LoVo (cell line): ENCODE results near the gene MYL9.
"Not testable (repeated sequence)": the region's sequence is repeated elsewhere in the genome, so short reads cannot be mapped to it uniquely, and the experiment has no call there.

ENCODE experiments used
- DNase-seq: peaks from one replicate; pipeline ENCODE4 v3.0.0-alpha.2; 2016; ENCODE audit warnings: low spot score

The MYL9 gene

GRCh38 chr20:36541227-36541767, at the start of gene MYL9:
TSS of gene MYL9 (plus strand) at chr20:36541519. CDS start at chr20:36544885, 3,366 bp downstream.
- DNase-seq: peak; percentile 25

DNA sequence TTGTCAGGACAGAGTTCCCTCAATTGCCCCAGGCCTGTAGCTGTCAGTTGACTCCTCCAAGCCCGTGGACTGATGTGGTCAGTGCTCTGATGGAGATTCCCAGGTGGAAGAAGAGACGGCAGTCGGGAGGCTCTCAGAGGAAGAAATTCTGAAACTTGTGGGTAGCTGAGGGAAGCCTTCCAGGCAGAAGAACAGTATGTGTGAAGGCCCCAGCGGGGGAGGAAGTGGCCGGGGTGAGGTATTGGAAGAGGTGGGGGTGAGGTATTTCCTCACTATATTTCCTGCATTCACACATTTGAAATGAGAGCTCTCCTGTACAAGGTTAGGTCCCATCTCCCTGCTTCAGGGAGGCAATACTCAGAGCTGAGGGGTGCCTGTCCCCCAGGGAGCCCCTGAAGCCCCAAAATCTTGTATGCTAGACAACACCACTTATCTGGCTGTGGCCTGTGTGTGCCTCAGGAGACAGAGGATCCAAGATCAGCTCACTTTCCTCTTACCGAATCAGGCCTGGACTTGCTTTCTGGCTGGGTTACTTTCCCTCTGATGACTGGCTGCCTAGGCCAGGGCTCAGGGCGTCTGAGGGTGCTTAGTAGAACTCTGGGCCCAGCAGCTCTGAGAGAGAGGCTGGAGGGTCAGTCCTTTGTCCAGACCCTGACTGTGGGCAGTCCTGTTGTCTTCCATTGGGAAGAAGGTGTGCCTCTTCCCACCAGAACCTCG, 49.3 kb upstream of the MYL9 start:
- no peak for DNase-seq

GRCh38 chr20:36493051-36493800, 48.1 kb upstream of the MYL9 start:
- DNase-seq: no peak

DNA sequence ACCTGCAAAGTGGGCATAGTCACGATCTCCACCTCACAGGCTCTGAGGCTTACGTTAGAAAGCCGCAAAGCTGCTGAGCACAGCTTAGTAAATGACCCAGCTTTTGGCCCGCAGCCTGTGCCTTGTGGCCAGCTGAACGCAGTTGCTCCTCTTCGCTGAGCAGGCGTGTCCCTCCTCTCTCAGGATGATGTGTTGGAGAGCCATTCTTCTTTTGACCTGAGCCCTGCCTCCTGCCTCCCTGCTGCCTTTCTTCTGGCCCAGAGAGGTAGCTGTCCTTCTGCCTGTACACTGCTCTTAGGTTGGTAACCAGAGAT, 47.6 kb upstream of the MYL9 start:
- DNase-seq: no peak

DNA sequence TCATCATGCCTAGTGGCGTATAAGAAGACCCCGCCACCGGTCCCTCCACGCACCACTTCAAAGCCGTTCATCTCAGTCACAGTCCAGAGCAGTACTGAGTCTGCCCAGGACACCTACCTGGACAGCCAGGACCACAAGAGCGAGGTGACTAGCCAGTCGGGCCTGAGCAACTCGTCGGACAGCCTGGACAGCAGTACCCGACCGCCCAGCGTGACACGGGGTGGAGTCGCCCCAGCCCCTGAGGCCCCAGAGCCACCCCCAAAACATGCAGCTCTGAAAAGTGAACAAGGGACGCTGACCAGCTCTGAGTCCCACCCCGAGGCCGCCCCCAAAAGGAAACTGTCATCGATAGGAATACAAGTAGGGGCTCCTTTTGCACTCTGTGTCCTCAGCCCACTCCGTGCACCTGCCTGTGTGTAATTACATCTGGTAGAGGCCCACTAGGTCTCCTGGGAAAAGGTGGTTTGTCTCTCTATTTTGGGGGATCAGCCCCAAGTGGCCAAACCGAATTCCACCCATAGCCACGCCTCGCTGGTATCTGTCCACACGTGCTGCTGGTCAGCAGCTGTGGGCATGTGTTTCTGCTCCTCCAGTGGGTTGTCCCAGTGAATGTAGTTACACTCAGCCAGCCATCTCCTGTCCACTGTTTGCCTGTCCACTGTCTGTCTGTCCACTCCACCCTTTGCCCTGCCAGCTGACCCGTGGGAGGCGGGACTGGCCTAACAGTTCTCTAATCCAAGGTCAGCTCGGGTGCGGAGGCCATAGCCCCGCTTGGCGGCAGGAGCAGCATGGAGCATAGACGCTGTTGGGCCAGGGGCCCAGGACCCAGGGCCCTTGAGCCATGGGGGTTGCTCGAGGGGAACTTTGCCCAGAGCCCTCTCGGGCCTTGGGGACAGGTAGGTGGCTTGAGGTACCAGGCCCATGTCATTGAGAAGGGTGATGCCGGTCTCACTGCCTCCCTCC, 44.3 kb upstream of the MYL9 start:
- DNase-seq: no peak

- no peak for DNase-seq
Measured at GRCh38 chr20:36497856-36498255, 43.5 kb upstream of the MYL9 start.

- DNase-seq: no peak
Measured at GRCh38 chr20:36498386-36499179, 42.7 kb upstream of the MYL9 start.

DNA sequence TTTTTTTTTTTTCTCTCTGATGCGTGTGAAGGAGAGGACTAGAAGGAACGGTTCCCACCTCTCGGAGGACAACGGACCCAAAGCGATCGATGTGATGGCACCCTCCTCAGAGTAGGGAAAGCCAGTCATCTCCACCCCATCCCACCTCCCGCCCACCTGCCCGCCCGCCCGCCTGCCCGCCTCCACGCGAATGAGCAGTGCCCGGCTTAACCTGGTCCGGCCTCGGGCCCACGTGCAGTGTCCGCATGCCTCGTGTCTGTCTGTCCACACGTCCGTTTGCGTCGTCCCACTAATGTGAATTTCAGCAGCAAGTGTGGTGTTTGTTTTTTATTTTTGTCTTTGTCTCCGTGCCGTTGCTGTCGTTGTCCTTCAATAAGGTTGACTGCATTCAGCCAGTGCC, 42.1 kb upstream of the MYL9 start:
- DNase-seq: no peak

DNA sequence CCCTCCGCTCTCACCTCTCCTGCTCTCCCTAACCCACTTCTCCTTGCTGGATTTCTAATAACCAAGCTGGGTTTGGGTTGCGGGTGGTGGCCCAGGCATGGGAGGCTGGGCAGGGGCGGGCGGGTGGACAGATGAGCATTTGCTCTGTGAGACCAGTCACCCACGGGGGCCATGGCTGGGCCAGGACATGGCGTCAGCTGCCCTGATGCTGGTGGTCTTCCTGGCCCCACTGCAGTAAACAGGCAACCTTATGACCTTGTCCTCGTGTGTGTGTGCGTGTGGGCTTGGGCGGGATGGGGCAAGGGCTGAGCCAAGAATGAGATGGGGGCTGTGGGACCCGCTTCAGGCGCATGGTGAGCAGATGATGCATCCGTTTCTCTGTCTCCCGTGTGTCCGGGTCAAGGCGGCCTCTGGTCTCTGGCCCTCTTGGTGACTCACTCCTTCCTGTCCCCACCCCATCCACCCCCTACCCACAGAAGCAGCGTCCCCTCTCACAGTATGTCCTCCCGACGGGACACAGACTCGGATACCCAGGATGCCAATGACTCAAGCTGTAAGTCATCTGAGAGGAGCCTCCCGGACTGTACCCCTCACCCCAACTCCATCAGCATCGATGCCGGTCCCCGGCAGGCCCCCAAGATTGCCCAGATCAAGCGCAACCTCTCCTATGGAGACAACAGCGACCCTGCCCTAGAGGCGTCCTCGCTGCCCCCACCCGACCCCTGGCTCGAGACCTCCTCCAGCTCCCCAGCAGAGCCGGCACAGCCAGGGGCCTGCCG, 41.4 kb upstream of the MYL9 start:
- no peak for DNase-seq

DNA sequence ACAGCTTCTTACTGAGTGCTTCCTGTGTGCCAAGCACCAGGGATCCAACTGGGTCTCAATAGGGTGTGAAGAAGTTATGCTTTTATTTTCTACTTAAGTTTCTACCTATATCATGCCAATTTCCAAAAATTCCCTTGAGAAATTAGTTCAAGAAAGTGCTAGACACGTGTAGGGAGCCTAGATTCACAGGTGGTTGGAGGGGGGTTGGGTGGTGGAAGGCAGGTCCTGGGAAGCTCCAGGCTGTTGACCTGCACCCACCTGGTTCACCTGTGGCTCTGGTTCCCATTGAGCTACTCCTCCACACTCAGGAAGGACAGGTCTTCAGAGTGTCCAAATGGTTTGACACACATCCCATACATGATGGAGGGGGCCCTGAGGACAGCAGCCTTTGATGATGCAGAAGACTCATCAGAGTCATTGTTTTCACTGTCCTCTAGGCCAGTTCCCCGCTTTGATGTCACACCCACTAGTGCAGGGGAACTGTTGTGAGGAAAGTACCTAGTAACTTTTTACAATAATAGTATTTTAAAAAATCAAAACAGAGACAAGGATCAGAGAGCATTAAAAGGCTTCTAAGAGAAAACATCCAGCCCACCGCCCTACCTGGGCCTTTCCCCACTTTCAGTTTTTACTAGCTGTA, 39.8 kb upstream of the MYL9 start:
- no peak for DNase-seq

DNA sequence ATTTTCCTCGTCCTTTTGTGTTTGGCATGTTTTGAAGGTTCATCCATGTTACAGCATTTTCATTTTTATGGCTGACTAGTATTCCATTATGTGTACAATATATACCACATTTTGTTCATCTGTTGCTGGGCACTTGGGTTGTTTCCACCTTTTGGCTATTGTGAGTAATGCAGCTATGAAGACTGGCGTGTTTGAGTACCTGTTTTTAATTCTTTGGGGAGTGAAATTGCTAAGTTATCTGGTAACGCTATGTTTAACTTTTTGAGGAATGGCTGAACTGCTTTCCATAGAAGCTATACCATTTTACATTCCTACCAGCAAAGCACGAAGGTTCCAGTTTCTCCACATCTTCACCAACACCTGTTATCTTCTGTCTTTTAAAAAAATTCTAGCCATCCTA, 37.0 kb upstream of the MYL9 start:
- no peak for DNase-seq

DNA sequence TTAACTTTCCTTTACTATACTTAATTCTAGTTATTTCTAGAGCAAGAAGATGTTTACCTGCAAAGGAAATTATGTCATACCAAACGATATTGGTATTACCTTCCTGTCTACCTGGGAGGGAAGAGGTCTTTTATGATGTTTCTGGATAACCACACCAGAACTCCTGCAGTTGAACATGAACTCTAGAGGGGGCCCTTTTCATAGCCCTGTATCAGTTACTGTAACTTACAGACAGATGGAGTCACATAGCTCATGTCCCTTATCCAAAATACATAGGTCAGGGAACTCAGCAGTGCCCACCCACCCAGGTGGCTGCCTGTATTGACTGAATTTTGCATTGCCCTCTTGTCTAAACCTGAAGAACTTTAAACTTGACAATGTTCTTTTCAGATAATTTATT, 35.1 kb upstream of the MYL9 start:
- DNase-seq: no peak

GRCh38 chr20:36507746-36508145, 33.6 kb upstream of the MYL9 start:
- no peak for DNase-seq

- no peak for DNase-seq
Measured at GRCh38 chr20:36519012-36519719, 22.2 kb upstream of the MYL9 start.

GRCh38 chr20:36519944-36520343, 21.4 kb upstream of the MYL9 start:
- no peak for DNase-seq

DNA sequence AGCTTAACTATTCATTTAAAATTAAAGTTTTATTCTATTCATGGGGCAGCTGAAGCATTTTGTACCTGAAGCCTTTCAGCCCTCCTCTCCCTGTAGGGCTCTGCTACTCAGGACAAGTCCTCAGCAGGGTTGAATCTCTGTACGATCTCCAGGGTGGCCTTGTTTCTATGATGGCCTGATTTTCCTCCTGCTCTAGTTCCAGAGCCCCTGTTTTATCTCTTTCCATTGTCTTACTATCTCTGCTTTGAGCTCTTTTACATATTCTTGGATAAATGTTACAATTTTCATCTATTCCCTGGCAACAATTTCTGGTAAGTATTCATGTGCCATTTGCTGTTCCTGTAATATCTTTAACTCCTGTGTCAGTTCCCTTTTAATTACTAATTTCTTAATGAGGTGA, 19.8 kb upstream of the MYL9 start:
- DNase-seq: no peak

DNA sequence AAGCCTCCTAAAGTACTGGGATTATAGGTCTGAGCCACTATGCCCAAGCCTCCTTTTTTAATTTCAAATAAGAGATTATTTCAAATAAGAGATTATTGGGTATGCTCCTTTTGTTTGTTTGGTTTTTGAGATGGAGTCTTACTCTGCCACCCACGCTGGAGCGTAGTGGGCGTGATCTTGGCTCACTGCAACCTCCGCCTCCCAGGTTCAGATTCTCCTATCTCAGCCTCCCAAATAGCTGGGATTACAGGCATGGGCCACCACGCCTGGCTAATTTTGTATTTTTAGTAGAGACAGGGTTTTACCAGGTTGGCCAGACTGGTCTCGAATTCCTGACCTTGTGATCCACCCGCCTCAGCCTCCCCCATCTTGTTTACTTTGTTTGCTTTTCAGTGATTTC, 18.9 kb upstream of the MYL9 start:
- not testable (repeated sequence) for DNase-seq

- DNase-seq: no peak
Measured at GRCh38 chr20:36523341-36523740, 18.0 kb upstream of the MYL9 start.

DNA sequence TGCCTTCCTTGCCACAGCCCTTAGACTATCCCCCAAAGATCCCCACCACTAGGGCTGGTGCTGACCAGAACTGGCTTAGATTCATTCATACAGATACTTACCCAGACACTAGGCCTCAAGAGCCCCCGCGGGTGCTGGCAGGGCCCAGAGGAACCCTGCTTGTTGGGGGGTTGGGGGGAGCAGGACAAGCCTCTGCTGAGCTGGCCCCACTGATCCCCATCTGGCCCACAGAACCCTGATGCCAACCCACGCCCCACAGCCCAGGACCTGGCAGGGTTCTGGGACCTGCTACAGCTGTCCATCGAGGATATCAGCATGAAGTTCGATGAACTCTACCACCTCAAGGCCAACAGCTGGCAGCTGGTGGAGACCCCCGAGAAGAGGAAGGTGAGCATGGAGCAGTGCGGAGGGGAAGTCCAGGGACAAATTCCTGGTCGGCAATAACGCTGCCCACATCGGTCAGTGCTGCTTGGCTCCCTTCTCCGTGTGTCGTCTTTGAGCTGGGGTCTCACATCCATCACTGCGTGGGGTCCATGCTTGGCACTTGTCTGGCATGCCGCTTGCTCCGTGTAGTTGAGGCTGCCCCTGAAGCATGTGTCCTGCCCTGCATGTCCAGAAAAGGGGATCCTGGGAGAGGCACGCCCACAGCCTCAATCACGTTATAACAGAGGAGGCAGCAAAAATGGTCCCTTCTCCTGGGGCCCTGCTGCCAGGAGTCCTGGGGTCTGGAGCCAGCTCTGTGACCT, 15.5 kb upstream of the MYL9 start:
- no peak for DNase-seq
